GM11168 (cell line): ENCODE data around the gene GP1BB.

Experiments
- in situ Hi-C: fragments of 300-500 bp; cut with MboI; formaldehyde crosslinking; loops from one replicate; pipeline ENCODE4 v1.12.0; 2022; ENCODE audit warnings: low sequenced_read_pairs; ENCODE audit not compliant: unreplicated experiment

The GP1BB gene

GRCh38 chr22:19713650-19714311, 9.6 kb upstream of the GP1BB start:
- in situ Hi-C loops = no loop called here

DNA sequence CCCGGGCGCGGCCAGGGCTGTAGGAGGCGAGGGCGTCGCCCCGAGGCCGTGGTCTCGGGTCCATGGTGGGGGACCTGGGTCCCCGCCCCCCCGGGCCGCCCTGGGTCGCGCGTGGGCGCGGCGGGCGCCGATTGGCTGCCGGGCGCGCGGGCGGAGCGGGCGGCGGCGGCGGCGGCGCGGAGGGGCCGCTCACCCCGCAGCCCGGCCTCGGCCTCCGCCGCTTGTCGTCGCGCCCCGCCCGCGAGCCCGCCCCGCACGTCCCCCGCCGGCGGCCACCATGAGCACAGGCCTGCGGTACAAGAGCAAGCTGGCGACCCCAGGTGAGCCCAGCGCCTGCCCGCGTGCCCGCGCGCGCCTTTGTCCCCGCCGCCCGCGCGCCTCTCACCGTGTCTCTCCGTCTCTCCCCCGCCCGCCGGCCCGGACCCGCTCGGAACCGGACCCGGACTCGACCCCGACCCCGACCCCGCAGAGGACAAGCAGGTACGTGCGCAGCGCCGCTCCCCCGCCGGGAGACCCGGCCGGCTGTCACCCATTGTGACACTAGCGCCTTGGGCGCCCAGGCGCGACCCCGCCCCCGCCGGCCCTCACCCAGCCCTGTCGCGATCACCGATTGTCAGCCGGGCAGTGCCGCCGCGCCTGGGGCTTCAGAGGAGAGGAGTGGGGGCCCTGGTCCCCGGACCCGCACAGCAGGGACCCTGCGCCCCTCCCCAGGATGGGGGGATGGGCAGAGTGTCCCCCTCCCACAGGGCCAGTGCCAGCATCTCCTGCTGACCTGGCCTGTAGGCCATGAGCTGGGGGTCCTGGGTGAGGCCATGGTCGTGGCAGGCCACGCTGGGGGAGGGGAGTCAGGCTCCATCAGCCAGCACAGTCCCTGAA, 8.8 kb upstream of the GP1BB start, which contains the start of gene SEPTIN5:
Gene SEPTIN5 (plus strand): TSS at position 192 of the 876 bp plus-strand sequence. CDS start 86 bp downstream, at position 278.
- in situ Hi-C loops = no loop called here

DNA sequence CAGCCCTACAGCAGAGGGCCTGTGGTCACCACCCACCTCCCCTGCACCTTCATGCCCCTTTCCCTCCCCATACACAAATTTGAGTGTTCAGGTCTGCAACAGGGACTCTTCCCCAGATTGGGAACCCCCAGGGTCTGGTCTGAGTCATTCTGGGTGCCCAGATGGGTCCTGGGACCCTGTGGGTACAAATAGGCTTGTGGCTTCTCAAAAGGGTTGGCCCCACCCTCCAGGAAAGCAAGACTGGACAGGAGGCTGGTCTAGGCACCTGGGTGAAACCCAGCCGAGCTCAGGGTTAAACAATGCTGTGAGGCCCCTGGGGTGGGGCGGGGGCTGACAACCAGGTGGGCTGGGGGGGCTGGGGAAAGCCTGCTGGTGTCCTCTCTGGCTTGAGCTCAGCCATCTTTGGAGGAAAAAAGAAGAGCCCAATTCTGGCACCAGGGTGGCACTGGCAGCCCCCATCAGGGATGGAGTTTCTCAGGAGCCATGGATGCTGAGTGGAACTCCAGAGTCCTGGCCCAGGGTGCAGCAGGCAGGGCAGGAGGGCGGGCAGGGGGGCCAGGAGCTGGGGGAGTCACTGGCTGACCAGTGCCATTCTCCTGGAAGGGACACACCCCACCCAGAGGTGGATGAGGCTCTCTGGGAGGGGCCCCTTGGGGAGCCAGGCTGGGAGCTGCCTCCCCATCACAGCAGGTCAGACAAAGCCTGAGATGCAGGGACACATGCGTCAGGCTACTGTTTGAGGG, 8.0 kb upstream of the GP1BB start:
- in situ Hi-C loops = no loop called here

GRCh38 chr22:19716041-19716828, 7.1 kb upstream of the GP1BB start:
- in situ Hi-C loops = no loop called here

DNA sequence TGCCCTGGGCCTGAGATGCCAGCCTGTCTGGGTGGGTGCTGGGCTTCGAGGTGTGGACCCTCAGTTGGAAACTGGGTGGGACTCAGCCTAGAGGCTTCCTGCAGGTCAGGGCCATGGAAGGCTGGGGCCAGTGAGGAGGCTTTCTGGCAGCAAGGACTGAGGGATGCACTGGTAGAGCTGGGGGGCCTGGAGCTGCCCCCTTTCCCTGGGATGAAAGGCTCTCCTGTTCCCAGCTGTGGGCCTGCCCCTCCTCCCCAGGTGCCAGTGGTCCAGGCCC, 6.6 kb upstream of the GP1BB start:
- in situ Hi-C loops = no loop called here

DNA sequence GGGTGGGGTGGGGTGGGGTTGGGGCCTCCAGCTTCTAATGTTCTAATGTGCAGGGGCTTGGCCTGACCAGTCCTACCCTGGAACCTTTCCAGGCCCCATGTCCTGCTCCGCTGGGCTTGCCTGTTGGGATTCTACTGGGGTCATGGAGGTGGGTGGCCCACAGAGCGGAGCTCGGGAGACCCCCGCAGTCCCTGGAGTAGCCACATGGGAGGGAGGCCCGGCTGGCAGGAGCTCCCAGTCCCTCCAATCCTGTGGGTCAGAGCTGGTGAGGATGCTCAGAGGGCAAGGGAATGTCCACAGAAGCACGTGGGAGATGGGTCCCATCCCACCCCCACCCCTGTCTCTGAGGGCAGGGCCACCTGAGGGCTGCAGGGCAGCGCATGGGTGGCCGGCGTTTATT, 6.2 kb upstream of the GP1BB start:
- in situ Hi-C loops = no loop called here

GRCh38 chr22:19717691-19718455, 5.5 kb upstream of the GP1BB start:
- in situ Hi-C loops = no loop called here

DNA sequence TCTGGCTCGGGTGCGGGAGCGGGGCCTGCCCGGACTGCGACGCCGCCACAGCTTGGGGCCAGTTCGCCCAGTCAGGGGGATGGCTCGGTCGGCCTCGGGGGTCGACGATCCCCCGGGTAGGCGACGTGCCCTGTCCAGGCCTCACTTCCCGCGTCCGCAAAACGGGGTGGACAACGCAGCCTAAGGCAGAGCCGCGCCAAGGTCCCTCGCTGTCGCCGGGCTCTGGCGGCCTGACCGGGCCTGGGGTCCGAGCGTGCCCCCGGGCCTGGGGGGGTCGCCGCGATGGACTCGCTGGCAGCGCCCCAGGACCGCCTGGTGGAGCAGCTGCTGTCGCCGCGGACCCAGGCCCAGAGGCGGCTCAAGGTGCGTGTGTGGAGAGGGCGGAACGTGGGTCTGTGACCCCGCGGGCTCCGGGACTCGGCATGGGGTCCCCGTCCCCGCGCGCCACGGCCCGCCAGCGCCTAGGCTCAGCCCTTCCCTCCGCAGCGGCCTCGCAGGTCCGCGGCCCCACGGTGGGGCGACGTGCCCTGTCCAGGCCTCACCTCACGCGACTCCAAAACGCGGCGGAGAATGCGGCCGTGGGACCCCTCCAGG, 4.8 kb upstream of the GP1BB start:
- in situ Hi-C loops = no loop called here

- in situ Hi-C loops = no loop called here
Measured at GRCh38 chr22:19719050-19719482, 4.3 kb upstream of the GP1BB start.

- in situ Hi-C loops = no loop called here
Measured at GRCh38 chr22:19719488-19720021, 3.8 kb upstream of the GP1BB start.

DNA sequence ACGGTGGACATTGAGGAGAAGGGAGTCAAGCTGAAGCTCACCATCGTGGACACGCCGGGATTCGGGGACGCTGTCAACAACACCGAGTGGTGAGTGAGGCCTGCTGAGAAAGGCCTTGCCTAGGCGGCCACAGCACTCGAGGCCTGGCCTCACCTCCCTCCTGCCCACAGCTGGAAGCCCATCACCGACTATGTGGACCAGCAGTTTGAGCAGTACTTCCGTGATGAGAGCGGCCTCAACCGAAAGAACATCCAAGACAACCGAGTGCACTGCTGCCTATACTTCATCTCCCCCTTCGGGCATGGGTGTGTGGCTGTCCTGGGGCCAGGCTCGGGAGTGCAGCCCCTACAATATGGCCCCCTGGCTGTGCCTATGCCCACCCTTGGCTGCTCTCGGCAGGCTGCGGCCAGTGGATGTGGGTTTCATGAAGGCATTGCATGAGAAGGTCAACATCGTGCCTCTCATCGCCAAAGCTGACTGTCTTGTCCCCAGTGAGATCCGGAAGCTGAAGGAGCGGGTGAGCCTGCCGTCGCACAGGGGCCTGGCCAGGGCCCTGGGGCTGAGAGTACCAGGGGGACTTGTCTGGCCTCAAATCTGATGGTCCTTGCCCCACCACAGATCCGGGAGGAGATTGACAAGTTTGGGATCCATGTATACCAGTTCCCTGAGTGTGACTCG, 3.0 kb upstream of the GP1BB start:
- in situ Hi-C loops = no loop called here

- in situ Hi-C loops = no loop called here
Measured at GRCh38 chr22:19720999-19721329, 2.4 kb upstream of the GP1BB start.

- in situ Hi-C loops = no loop called here
Measured at GRCh38 chr22:19721330-19722177, 1.8 kb upstream of the GP1BB start.

DNA sequence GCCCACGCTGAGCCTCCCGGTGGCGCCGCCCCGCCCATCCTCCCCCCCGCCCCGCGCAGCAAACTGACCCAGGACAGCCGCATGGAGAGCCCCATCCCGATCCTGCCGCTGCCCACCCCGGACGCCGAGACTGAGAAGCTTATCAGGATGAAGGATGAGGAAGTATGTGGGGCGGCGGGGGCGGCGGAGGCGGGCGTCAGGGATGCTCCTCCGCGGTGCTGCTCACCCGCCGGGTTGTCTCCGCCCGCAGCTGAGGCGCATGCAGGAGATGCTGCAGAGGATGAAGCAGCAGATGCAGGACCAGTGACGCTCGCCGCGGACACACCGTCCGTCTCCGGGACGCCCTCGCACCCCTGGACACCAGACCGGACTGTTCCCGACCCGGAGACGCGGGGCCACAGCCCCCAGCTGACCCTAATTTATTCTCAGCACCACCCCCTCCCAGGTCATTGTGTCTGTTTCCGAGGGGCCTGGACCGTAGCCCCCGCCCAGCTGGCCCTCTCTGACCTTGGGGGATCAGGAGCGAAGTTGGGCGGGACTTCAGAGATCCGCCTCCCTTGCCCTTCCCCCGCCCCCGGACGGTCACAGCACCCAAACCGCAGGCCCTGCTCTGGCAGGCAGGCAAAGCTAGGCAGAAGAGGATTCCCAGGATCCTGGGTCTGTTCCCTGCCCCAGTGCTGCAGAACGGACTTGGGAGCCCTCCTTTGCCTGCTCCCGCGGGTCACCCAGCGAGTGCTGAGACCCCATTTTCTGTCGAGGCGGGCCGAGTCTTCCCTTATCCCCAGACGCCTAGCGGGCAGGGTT, 959 bp upstream of the GP1BB start:
- in situ Hi-C loops = no loop called here

GRCh38 chr22:19722982-19723231, 432 bp upstream of the GP1BB start:
- in situ Hi-C loops = no loop called here

DNA sequence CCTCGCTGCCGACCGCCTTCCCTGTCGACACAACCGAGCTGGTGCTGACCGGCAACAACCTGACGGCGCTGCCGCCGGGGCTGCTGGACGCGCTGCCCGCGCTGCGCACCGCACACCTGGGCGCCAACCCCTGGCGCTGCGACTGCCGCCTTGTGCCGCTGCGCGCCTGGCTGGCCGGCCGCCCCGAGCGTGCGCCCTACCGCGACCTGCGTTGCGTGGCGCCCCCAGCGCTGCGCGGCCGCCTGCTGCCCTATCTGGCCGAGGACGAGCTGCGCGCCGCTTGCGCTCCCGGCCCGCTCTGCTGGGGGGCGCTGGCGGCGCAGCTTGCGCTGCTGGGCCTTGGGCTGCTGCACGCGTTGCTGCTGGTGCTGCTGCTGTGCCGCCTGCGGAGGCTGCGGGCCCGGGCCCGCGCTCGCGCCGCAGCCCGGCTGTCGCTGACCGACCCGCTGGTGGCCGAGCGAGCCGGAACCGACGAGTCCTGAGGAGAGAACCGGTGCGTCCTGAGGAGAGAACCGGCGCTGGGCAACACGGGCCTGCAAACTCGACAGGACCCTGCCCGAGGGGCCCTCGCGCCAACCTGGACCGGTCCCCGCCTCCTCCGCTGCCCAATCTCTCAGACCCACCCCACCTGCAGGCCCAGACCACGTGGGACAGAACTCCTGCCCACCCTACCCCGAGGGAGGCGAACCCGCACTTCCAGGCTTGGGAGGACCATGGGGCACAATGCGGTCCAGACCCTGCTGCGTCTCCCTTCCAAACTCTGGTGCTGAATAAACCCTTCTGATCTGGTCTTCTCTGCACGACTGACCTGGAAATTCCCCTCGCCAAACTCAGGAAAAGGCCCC, 866 bp downstream of the GP1BB start:
- in situ Hi-C loops = no loop called here
